Measurements from ENCODE around the gene CTXN1.
A peak's percentile ranks its signal among the peaks of the same experiment; 100 is the strongest.

CTXN1 gene

GRCh38 chr19:7916103-7916954, 9.6 kb downstream of the CTXN1 start:
- intact Hi-C loops (cut with DNase I; ENCODE audit: low total_unique reads) = loop anchor here (5.0 kb wide), 1 partner anchor 86 kb away; no protein-coding TSS in a partner anchor
- TF ChIP-seq CTCF (IDR thresholded peaks at IDR 0.05) = no peak

DNA sequence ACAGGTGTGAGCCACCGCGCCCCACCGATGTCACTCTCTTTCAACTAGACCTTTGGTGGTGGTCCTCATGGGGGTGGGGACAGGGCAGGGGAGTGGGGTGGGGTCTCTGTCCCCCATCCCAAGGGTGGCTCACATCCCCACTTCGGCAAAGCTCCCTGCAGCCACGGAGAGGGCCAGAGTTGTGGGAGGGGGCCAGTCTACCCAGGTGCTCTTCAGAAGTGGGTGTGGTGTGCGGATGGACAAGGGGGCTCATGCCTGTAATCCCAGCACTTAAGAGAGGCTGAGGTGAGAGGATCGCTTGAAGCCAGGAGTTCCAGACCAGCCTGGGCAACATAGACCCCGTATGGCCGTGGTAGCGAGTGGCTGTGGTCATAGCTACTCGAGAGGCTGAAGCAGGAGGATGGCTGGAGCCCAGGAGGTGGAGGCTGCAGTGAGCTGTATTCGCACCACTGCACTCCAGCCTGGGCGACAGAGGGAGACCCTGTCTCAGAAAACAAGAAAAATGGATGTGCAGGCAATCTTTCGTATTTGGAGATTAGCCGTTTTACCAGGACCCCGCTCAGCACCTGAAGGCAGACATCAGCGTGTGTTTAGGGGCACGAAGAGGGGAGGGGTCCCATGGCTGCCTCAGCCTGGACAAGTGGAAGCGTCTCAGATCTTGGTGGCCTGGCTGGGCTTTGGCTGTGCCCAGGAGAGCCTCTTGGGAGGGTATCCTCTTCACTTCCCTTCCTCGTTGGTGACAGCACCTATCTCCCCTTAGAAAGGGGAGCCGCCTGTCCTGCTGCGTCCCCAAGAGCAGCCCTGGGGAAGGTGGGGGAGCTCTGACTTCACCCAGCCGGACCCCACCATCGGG, 10.5 kb downstream of the CTXN1 start:
- Histone ChIP-seq H3K4me1 (peaks cover 0 to 45% (median 40%) of the 10 kb centered on the region in 4 donors), H3K27me3 (peaks cover 0 to 69% of the 10 kb centered on the region in 2 donors), H3K4me3 (peak overlapping the region in 1 of 2 donors; percentile 52), H3K9me3 (no peaks in the 10 kb centered on the region), H3K36me3 (peaks cover 25 to 32% (median 28%) of the 10 kb centered on the region in 3 donors), H3K27ac (peak overlapping the region in 1 of 2 donors; percentile 42)
- intact Hi-C loops (cut with DNase I; ENCODE audit: low total_unique reads) = loop anchor here (5.0 kb wide), 1 partner anchor 87 kb away; no protein-coding TSS in a partner anchor
- no peak for TF ChIP-seq CTCF (IDR thresholded peaks at IDR 0.05)
- no peak for DNase-seq

More at GRCh38 chr19:7916103-7916954, 9.6 kb downstream of the CTXN1 start:
- Histone ChIP-seq H3K4me1 (peaks cover 0 to 50% (median 44%) of the 10 kb centered on the region in 4 donors), H3K27me3 (peaks cover 0 to 64% of the 10 kb centered on the region in 2 donors), H3K9me3 (no peaks in the 10 kb centered on the region), H3K4me3 (peak overlapping the region; percentile 34 to 52), H3K27ac (peak overlapping the region in 1 of 2 donors; percentile 42), H3K36me3 (peaks cover 16 to 24% (median 19%) of the 10 kb centered on the region in 3 donors)
- no peak for DNase-seq

DNA sequence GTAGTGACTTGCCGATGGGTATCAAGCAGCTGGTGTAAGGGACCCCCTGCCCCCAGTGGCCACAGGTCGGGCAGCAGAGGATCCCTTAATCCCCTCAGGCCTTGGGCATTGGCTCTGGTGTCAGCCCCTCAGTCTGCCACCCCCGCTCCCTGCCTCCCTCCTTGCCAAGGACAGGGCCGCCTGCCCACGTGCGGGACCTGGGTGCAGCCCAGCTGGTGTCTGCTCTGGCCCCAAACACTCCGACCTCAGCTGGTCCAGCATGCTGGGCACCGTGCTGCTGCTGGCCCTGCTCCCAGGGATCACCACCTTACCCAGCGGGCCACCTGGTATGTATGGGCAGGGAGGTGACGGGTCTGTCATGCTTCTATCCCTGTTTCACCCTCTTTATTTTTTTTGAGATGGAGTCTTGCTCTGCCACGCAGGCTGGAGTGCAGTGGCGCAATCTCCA, 11.3 kb downstream of the CTXN1 start, which contains the start of gene TGFBR3L:
TGFBR3L (plus strand) TSS at position 233 of the 448 bp plus-strand sequence.
- no peak for TF ChIP-seq CTCF (IDR thresholded peaks at IDR 0.05)
- intact Hi-C loops (cut with DNase I; ENCODE audit: low total_unique reads) = loop anchor here (5.0 kb wide), 1 partner anchor 88 kb away; no protein-coding TSS in a partner anchor
- peaks cover 0 to 69% of the 10 kb centered on the region in 2 donors for H3K27me3 ChIP-seq

GRCh38 chr19:7914099-7914498, 11.8 kb downstream of the CTXN1 start:
- intact Hi-C loops (cut with DNase I; ENCODE audit: low total_unique reads) = no loop called here

More for the DNA sequence above, 11.3 kb downstream of the CTXN1 start, which contains the start of gene TGFBR3L:
- Histone ChIP-seq H3K36me3 (peaks cover 33 to 41% (median 37%) of the 10 kb centered on the region in 3 donors), H3K9me3 (no peaks in the 10 kb centered on the region), H3K4me3 (no peak within 1 kb of the TSS), H3K27ac (no peak within 1 kb of the TSS), H3K4me1 (peaks cover 0 to 40% (median 36%) of the 10 kb centered on the region in 4 donors)
- DNase-seq = no peak

More at GRCh38 chr19:7914099-7914498, 11.8 kb downstream of the CTXN1 start:
- Histone ChIP-seq H3K27ac (no peak overlapping the region), H3K36me3 (peaks cover 37 to 46% (median 42%) of the 10 kb centered on the region in 3 donors), H3K9me3 (no peaks in the 10 kb centered on the region), H3K27me3 (peaks cover 0 to 68% of the 10 kb centered on the region in 2 donors), H3K4me1 (peaks cover 0 to 35% (median 31%) of the 10 kb centered on the region in 4 donors), H3K4me3 (no peak overlapping the region)
- no peak for DNase-seq
- no peak for TF ChIP-seq CTCF (IDR thresholded peaks at IDR 0.05)
